ENCODE results near the gene PLEKHA7. TPM values are rescaled to one million over a fixed set of nuclear protein-coding genes. Genes with fewer than 3 reads are reported as not detected.

PLEKHA7 gene
- total and polyA plus RNA-seq, 2 of the 13 experiments (the other 11 are each of a cell fraction or from before 2014, with no cell fraction given), result 17.5 to 18.7 TPM

GRCh38 chr11:16750417-16750816 lies 263.8 kb downstream of the PLEKHA7 start:
- H3K4me2 ChIP-seq (ENCODE audit: low read depth, low read length), result no peak overlapping the region
- POLR2A ChIA-PET, result interaction anchor here (0.6 to 1.9 kb wide), 2 partner anchors 11 to 1262 kb away, joined by 3 to 12 read pairs; partner anchors contain the start of genes C11orf58 and SERGEF
- ATAC-seq, result no peak
- peaks cover 5% of the 10 kb centered on the region for H3K79me2 ChIP-seq (ENCODE audit: insufficient read depth, low read length)
- no peaks in the 10 kb centered on the region for H3K27me3 ChIP-seq (ENCODE audit: control insufficient read depth in 1 of 2, insufficient read depth in 2 of 2, low read length in 2 of 2)
- no peak overlapping the region for H3K9ac ChIP-seq (ENCODE audit: insufficient read depth, low read depth, low read length)
- peaks cover 13 to 81% of the 10 kb centered on the region in 2 experiments for H3K36me3 ChIP-seq (replicated peaks in 1 of 2; ENCODE audit: control insufficient read depth in 1 of 2, insufficient read depth in 2 of 2, low read length in 2 of 2)
- FAIRE-seq, result no peak
- 0% methylated on average over 1 of the region's 1 CpG for WGBS (ENCODE audit: low lambda C conversion rate)
- H3K4me1 ChIP-seq (ENCODE audit: insufficient read depth, low read length), result no peaks in the 10 kb centered on the region
- intact Hi-C loops (cut with micrococcal nuclease; ENCODE audit: unreplicated experiment), result no loop called here
- no peak overlapping the region for H3K27ac ChIP-seq (ENCODE audit: extremely low read length, insufficient read depth, low read length)
- in situ Hi-C loops (cut with HindIII; ENCODE audit: extremely low pct_ligation_motif_present, low pct_unique_long_range_greater_than_20kb), result no loop called here
- H3K9me3 ChIP-seq (ENCODE audit: low read length), result no peaks in the 10 kb centered on the region
- CTCF ChIA-PET (ENCODE audit: low intra/inter-chr PET ratio, low total read pairs), result no interaction called here
- TF ChIP-seq MAX (IDR thresholded peaks at IDR 0.05) (no peak), HMGXB4 (CRISPR knock-in tag; IDR thresholded peaks at IDR 0.05; ENCODE audit: borderline replicate concordance in 1 of 2, low read depth in 1 of 2) (no peak), ZSCAN20 (CRISPR knock-in tag; IDR thresholded peaks at IDR 0.05; ENCODE audit: borderline replicate concordance) (no peak), ZNF136 (CRISPR knock-in tag; IDR thresholded peaks at IDR 0.05; ENCODE audit: low read depth) (no peak), GATAD1 (CRISPR knock-in tag; IDR thresholded peaks at IDR 0.05) (no peak), POLR2AphosphoS2 (IDR thresholded peaks at IDR 0.05; ENCODE audit: low read depth, low read length) (no peak), ARNTL (CRISPR knock-in tag; IDR thresholded peaks at IDR 0.05) (no peak), ISL2 (CRISPR knock-in tag; IDR thresholded peaks at IDR 0.05) (no peak), FOXK2 (IDR thresholded peaks at IDR 0.05) (no peak), KDM6A (CRISPR knock-in tag; IDR thresholded peaks at IDR 0.05; ENCODE audit: low read depth) (no peak)
- TF ChIP-seq, protein P1, sequence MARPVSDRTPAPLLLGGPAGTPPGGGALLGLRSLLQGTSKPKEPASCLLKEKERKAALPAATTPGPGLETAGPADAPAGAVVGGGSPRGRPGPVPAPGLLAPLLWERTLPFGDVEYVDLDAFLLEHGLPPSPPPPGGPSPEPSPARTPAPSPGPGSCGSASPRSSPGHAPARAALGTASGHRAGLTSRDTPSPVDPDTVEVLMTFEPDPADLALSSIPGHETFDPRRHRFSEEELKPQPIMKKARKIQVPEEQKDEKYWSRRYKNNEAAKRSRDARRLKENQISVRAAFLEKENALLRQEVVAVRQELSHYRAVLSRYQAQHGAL (CRISPR knock-in tag; IDR thresholded peaks at IDR 0.05; ENCODE audit: not compliant biosample characterization), result no peak
- BruUV-seq (replicated peaks), result no TSS peak
- no peak overlapping the region for H2AFZ ChIP-seq (ENCODE audit: low read length)
- peaks cover 6% of the 10 kb centered on the region for H4K20me1 ChIP-seq (ENCODE audit: insufficient read depth, low read length)
- H3K4me3 ChIP-seq (replicated peaks in 1 of 3; ENCODE audit: insufficient read depth in 1 of 3, low read depth in 2 of 3, low read length in 3 of 3), result no peak overlapping the region
- no peak for DNase-seq (ENCODE audit: low spot score)
